MCF 10A (cell line): Measurements from ENCODE around the gene NPRL2. TPM values are rescaled to one million over a fixed set of nuclear protein-coding genes. Genes with fewer than 3 reads are reported as not detected.

Experiments
- BruUV-seq: library from RNA; stranded (reverse); fragments of 400-500 nt; replicated peaks from 2 replicates; lab custom pipeline; 2021; lab: Mats Ljungman, UMichigan
- CTCF ChIA-PET: fragments of 300-600 bp; sonication (Branson Sonifier 250); formaldehyde crosslinking; extraction: SDS; loops from one replicate; lab custom pipeline; 2021; ENCODE audit warnings: antibody characterized with exemption, inconsistent platforms; lab: Yijun Ruan, JAX
- POLR2A ChIA-PET: fragments of 300-600, 350-650 bp; sonication (Branson Sonifier 250); formaldehyde crosslinking; extraction: SDS; loops from one replicate; lab custom pipeline; 2020; ENCODE audit warnings: antibody characterized with exemption, inconsistent platforms; lab: Yijun Ruan, JAX
- DNase-seq: peaks from one replicate; pipeline ENCODE4 v3.0.0-alpha.2; 2018; ENCODE audit not compliant: unreplicated experiment
- H3K27ac Mint-ChIP-seq: one replicate; pipeline ENCODE4 v1.8.0; 2022; ENCODE audit warnings: mild to moderate bottlenecking, low read depth, mixed read lengths; ENCODE audit not compliant: unreplicated experiment
- H3K27me3 Mint-ChIP-seq: one replicate; pipeline ENCODE4 v1.8.0; 2022; ENCODE audit warnings: mixed read lengths; ENCODE audit not compliant: insufficient read depth, unreplicated experiment
- H3K36me3 Mint-ChIP-seq: one replicate; pipeline ENCODE4 v1.8.0; 2022; ENCODE audit warnings: mild to moderate bottlenecking, moderate library complexity, mixed read lengths; ENCODE audit not compliant: insufficient read depth, unreplicated experiment
- H3K4me1 Mint-ChIP-seq: one replicate; pipeline ENCODE4 v1.8.0; 2022; ENCODE audit warnings: mixed read lengths; ENCODE audit not compliant: insufficient read depth, unreplicated experiment
- H3K4me3 Mint-ChIP-seq: one replicate; pipeline ENCODE4 v1.8.0; 2022; ENCODE audit warnings: mild to moderate bottlenecking, moderate library complexity, mixed read lengths; ENCODE audit not compliant: unreplicated experiment
- H3K9me3 Mint-ChIP-seq: one replicate; pipeline ENCODE4 v1.8.0; 2022; ENCODE audit warnings: mixed read lengths; ENCODE audit not compliant: unreplicated experiment
- CTCF ChIP-seq: fragments of 200-600 bp; IDR thresholded peaks from one replicate; pipeline ENCODE4 v1.8.0; 2022; ENCODE audit warnings: antibody characterized with exemption, mild to moderate bottlenecking; ENCODE audit not compliant: unreplicated experiment
- intact Hi-C: fragments of 100-400 bp; cut with micrococcal nuclease; formaldehyde crosslinking; loops from 2 replicates; pipeline ENCODE4 v1.14.1; 2022
- total RNA-seq: library from RNA; stranded (reverse); gene quantifications from 2 replicates; pipeline ENCODE4 v1.2.3, GENCODE V29; 2022

The NPRL2 gene
- total RNA-seq, 1 experiment from 2014 or later: 21.1 TPM

DNA sequence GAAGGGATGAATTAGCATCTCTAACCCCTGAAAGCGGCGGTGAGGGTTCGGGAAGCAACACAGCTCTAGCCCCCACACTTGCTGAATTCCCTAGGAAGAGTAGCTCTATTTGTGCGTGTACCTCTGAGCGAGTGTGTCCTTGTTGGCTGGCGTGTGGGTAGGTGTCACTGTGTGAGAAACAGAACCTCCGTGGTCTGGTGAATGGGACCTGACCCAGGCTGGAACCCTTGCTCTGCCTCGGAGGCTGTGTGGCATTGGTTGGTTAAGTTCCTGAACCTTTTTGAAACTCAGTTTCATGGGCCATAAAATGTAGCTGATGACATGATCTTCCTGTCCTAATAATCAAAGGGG is 9.2 kb upstream of the NPRL2 start:
- Mint-ChIP-seq H3K4me1 (peaks cover 13% of the 10 kb centered on the region), H3K27me3 (no peaks in the 10 kb centered on the region), H3K9me3 (no peaks in the 10 kb centered on the region), H3K27ac (peak overlapping the region; percentile 96), H3K36me3 (peaks cover 9% of the 10 kb centered on the region), H3K4me3 (peak overlapping the region; percentile 85)
- CTCF ChIA-PET: interaction anchor here (0.6 kb wide), 2 partner anchors 12 to 60 kb away, joined by 3 read pairs; no protein-coding TSS in a partner anchor
- POLR2A ChIA-PET: interaction anchor here (0.6 to 4.0 kb wide), 5 partner anchors 9 to 209 kb away, joined by 3 to 31 read pairs (median 6); partner anchors contain the start of genes CYB561D2, HEMK1 and NPRL2
- TF ChIP-seq CTCF: no peak
- intact Hi-C loops: no loop called here
- DNase-seq: no peak
- BruUV-seq: no TSS peak

DNA sequence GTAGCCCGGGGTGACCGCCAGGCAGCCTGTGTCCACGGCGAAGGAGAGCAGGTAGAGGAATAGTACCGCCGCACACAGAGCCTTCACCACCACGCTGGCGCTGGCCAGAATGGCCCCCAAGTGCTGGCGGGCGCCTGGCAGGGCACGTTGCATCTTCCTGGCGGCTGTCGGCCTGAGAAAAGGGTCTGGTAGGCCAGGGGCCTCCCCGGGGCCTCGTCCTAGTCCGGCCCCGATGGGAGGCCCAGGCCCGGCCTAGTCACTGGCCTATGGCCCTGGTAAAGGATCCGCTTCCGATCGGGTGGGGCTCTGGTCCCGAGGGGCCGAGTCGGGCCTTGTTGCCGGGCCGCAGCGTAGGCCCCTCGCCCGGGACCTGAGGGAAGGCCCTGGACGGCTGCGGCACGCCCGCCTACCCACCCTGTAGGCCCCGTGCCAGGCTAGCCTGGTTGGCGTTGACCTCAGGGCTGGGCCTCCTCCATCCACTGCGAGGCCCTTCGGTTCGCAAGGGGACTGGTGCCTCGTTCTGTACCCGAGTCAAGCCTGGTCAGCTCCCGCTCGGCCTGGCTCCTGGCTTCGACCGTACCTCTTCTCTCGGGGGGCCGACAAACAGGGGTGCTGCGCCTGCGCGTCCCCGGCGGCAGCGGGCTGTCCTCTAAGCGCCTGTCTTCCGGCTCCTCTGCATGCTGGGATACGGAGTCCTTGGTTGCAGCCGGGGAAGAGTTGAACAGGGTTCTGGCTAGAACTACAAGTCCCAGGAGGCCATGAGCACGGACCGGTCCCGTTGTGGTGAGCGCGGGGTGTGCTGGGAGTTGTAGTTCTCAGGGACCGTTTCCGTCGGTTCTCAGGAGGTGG is 8.6 kb upstream of the NPRL2 start, which contains the start of gene TMEM115:
Gene TMEM115, minus strand, starts transcription at position 611 of the 849 bp plus-strand sequence. Its CDS starts 458 bp downstream, at position 153.
- intact Hi-C loops: no loop called here
- ChIA-PET CTCF (interaction anchor here (0.6 kb wide), 1 partner anchor 12 kb away, joined by 3 read pairs; no protein-coding TSS in a partner anchor), POLR2A (interaction anchor here (0.6 to 4.0 kb wide), 6 partner anchors 8 to 924 kb away, joined by 3 to 31 read pairs (median 5); partner anchors contain the start of genes CYB561D2, HEMK1 and NPRL2)
- Mint-ChIP-seq H3K4me1 (peaks cover 13% of the 10 kb centered on the region), H3K27me3 (no peaks in the 10 kb centered on the region), H3K36me3 (peaks cover 15% of the 10 kb centered on the region), H3K9me3 (no peaks in the 10 kb centered on the region), H3K27ac (peak within 1 kb of the TSS; percentile 96), H3K4me3 (peak within 1 kb of the TSS; percentile 85)
- TSS peak; percentile 54 for BruUV-seq
- peak; percentile 98 for DNase-seq
- TF ChIP-seq CTCF: no peak

DNA sequence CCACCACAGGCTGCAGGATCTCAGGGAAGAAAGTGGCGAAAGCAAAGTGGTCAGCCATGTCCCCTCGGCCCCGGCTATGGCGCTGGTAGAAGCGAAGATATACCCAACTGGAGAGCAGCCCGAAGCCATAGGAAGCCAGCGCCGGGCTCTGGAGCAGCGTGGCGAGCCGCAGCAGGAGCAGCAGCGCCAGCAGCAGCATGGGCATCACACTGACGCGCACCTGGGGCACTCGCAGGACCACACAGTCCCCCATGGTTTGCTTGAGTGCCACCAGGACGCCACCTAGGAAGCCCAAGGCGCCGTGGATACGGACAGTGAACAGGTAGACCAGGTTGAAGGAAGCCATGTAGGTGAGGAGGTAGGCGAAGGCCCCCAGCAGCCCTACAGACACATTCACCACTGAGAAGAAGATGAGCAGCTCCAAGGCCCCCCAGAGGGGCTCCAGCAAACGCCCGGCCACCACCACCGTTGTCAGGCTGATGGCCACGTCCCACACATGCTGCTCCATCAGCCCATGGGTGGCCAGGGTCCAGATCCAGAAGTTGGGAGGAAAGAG is 7.9 kb upstream of the NPRL2 start:
- peak overlapping the region; percentile 96 for H3K27ac Mint-ChIP-seq
- intact Hi-C loops: no loop called here

More for the DNA sequence above, 7.9 kb upstream of the NPRL2 start:
- H3K9me3 Mint-ChIP-seq: no peaks in the 10 kb centered on the region
- peak overlapping the region; percentile 85 for H3K4me3 Mint-ChIP-seq
- peaks cover 22% of the 10 kb centered on the region for H3K36me3 Mint-ChIP-seq
- BruUV-seq: no TSS peak
- ChIA-PET CTCF (no interaction called here), POLR2A (interaction anchor here (0.7 to 4.0 kb wide), 5 partner anchors 8 to 925 kb away, joined by 3 to 31 read pairs (median 4); partner anchors contain the start of genes CYB561D2, IFRD2 and NPRL2)
- no peak for DNase-seq
- no peak for TF ChIP-seq CTCF
- peaks cover 13% of the 10 kb centered on the region for H3K4me1 Mint-ChIP-seq
- no peaks in the 10 kb centered on the region for H3K27me3 Mint-ChIP-seq
